T-helper 2 cell treated with Interferon-gamma antibody and Interleukin-4, amounts not matched to agents 100 ng/mL and 5 ng/mL, for 36 hours (primary cell): Measurements from ENCODE around the gene ZNF519. TPM values are rescaled to one million over a fixed set of nuclear protein-coding genes. Genes with fewer than 3 reads are reported as not detected.
"Not testable (repeated sequence)": the region's sequence is repeated elsewhere in the genome, so short reads cannot be mapped to it uniquely, and the experiment has no call there.

Experiments used
- intact Hi-C: fragments of 100-400 bp; cut with micrococcal nuclease; formaldehyde crosslinking; loops from one replicate; pipeline ENCODE4 v1.15.1; 2023
- total RNA-seq: library from RNA; stranded (reverse); gene quantifications from 2 replicates; pipeline ENCODE4 v1.2.3, GENCODE V29; 2022

ZNF519 gene
- total RNA-seq, 1 donor from 2014 or later = 19.1 TPM

DNA sequence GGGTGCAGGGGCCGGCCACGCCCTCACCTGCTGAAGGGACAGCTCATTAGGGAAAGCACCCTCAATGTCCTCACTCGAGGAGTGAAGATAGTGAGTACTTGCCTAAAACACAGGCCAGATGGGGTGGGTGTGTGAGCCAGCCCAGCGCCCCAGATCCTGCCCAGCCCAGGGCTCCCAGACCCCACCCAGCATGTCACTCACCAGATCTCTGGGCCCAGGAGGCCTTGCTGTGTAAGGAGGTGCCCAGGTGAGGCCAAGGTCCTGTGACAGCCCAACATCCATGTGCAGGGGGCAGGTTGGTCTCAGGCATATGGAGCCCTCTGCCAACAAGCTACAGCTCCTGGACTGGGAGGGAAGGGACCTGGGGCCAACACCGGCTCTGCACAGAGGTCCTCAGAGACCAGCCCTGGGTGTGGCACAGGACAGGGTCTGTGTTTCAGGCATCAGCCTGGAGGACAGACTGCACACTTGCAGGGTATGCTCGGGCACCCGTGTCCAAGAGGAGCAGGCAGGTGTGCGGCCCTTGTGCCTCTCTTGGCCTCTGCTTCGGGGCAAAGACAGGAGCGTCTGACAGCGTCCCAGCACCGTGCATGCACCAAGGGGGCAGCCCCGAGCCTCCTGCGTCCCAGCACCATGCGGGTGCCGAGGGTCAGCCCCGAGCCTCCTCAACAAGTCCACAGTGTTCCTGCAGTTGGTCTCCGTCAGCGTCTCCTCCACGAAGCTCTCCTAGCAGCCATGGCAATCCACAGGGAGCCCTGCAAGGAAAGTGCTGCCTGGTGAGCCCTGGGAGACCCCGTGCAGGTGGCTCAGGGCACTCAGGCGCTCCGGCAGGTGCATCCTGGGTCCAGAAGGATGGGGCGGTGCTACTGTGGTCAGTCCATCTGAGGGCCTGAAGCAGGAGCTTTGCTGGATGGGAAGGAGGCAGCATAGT, 16.0 kb upstream of the ZNF519 start:
- intact Hi-C loops = not testable (repeated sequence)

GRCh38 chr18:14146771-14147170, 14.5 kb upstream of the ZNF519 start:
- intact Hi-C loops = not testable (repeated sequence)

DNA sequence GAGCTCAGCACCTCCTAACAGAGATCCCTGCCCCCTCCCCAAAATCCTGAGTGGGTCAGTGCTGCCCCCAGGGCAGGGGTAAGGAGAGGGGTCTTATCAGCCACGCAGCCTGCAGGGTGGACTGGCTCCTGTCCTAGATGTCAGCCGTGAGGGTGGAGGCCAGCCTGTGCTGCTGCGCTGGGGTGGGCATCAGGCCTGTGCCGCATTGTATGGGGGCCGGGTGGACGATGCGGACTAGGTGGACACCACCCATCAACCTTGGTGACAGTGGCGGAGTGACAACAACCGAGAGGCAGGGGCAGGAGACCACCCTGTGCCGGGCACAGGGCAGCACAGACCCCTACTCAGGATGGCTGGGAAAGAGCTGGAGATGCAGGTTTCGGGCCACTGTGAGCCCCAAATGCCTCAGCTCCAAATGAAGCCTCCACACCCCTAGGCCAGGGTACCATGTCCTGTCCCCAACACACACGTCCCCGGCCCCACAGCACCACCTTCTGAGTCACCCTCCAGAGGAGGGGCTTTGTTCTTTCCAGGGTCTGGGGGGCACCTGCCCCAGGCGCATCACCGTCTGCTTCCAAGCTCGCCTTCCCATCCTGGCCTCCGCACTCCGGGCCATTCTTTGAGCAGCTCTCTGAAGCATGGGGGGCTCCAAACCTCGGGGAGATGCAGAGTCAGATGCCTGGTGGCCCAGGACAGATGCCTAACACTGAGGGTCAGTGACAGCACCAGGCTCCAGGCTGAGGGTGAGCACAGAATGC, 13.5 kb upstream of the ZNF519 start:
- intact Hi-C loops = not testable (repeated sequence)

DNA sequence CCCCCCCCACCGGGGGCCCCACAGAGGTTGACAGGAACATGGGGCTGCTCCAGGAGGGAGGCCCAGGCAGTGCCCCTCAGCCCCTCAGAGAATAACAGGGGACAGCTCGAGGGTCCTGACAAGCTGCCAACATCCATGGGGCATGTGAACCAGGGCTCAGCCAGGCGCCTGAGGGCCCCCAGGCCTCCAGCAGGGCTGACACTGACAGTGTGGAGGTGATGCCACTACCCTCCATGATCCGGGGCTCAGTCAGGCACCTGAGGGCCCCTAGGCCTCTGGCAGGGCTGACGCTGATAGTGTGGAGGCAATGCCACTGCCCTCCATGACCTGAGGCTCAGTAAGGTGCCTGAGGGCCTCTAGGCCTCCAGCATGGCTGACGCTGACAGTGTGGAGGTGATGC, 12.8 kb upstream of the ZNF519 start:
- intact Hi-C loops = not testable (repeated sequence)

DNA sequence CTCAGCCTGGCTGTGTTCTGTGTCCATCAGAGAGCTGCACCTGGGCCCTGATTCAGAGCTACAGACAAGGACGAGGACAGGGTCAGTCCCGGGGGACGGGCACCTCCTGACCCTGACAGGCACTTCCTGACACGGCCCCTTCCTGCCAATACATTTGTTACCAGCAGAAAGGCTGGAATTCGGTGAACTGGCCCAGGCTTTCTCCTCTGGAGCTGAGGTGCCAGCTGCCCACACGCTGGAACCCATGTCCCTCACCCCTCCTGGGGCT, 12.3 kb upstream of the ZNF519 start:
- intact Hi-C loops = no loop called here

GRCh38 chr18:14143871-14144627, 11.8 kb upstream of the ZNF519 start:
- intact Hi-C loops = not testable (repeated sequence)

DNA sequence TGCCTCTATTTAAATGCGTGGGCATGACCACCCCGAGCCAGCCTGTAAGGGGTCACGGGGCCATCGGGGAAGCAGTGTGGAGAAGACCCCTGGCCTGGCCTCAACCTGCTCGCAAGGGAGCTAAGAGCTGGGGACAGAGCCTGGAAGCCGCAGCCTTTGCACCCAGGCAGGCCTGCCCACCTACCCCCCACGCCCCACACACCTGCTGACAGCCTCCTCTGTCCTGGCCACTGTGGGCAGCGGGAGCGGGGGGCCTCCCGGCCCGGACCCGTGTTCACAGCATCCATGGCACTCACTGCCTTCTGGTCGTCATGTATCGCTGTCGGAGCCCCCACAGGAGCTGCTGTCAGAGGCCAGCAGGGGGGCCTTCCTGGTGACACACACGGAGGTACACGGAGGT, 11.2 kb upstream of the ZNF519 start:
- intact Hi-C loops = not testable (repeated sequence)

DNA sequence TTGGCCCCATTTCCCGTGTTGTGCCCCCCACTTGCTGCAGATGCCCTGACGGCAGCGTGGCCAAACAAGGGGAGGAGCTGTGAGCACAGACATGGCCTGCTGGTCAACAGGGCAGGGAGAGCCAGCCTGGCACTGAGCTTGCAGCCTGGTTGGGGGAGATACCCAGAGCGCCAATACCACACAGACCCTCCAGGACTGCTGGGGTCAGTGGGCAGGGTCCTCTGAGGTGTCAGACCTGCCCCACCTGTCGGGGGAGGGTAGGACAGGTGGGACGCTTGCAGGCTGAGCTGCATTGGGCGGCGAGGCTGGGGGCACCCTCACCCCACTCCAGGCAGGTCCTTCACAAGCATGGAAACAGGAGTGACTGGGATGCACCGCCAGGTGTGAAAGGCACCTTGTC, 9.9 kb upstream of the ZNF519 start:
- intact Hi-C loops = not testable (repeated sequence)

- intact Hi-C loops = not testable (repeated sequence)
These were observed 7.3 kb upstream of the ZNF519 start for GRCh38 chr18:14139583-14139982.

DNA sequence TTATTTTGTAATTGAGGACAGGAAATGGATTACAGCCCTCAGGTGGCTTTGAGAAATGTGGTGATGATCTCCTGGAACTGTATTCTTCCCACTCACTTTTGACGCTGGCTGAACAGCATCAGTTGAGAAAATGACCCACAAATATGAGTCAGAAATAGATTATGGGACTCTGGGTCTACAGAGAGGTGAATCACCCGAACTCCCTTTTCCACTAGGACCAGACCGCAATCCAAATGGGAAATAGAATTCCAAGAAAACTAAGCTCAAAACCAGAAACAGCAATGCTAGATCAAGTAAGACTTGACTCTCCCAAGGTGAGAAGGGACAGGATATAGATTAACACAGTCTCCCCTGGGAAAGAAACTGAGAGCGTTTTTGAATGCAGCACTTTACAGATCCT, 5.7 kb upstream of the ZNF519 start:
- intact Hi-C loops = not testable (repeated sequence)

DNA sequence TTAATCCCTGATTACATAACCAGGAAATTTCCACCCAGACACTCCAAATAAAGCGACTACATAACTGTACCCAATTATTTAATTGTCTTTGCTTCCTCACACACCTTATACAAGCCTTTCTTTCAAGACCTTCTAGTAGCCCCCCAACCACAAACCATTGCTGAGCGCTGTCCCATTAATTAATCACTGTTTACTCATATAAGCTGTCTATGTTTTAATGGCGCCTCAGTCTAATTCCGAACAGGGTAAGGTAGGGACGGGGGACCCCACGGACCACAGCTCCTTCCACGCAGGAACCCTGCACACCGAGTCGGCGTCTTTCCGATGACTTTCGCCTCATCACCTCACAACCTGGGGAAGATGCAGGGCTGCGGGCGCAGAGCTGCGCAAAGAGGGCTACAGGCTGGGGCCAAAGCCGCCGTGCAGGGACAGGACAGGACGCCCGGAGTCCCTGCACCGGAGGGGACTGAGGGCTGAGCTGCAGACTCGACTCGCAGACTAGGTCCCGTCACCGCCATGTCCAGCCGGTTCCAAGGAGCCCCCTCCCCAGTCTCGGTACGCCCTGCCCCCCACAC, 452 bp downstream of the ZNF519 start:
- intact Hi-C loops = loop anchor here (2.0 kb wide), 1 partner anchor 47 kb away; no protein-coding TSS in a partner anchor

GRCh38 chr18:14130804-14131203, 1.4 kb downstream of the ZNF519 start:
- intact Hi-C loops = not testable (repeated sequence)

DNA sequence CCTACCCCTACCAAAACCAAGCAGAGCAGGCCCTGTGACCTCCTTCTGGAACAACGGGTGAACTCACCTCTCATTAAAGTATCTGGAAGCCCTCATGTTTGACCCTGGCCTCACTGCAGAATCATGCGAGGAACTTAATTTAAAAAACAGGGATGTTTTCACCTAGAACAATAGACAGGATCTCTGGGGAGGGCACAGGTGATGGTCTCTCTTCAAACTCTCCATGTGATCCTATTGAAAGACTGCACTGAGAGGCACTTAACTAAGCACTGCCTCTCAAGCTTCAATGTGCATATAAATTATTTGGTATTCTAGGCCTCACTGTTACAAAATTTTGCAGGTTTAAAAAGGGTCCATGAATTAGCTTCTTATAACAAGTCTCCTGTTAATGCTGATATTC, 7.5 kb downstream of the ZNF519 start:
- intact Hi-C loops = no loop called here

- intact Hi-C loops = no loop called here
These were observed 10.1 kb downstream of the ZNF519 start for GRCh38 chr18:14122097-14122496.

GRCh38 chr18:14120926-14121325, 11.3 kb downstream of the ZNF519 start:
- intact Hi-C loops = no loop called here

GRCh38 chr18:14117606-14118005, 14.6 kb downstream of the ZNF519 start:
- intact Hi-C loops = no loop called here

- intact Hi-C loops = no loop called here
These were observed 25.3 kb downstream of the ZNF519 start for GRCh38 chr18:14106906-14107305.

- intact Hi-C loops = no loop called here
These were observed 27.1 kb downstream of the ZNF519 start for GRCh38 chr18:14104906-14105748.

GRCh38 chr18:14104201-14104600, 28.0 kb downstream of the ZNF519 start:
- intact Hi-C loops = no loop called here

- intact Hi-C loops = no loop called here
These were observed 31.5 kb downstream of the ZNF519 start for GRCh38 chr18:14100503-14101286.
